HG03520 (cell line): ENCODE results near the gene LGALS7.
"Not testable (repeated sequence)": the region's sequence is repeated elsewhere in the genome, so short reads cannot be mapped to it uniquely, and the experiment has no call there.

Experiments
- ATAC-seq: cut with Tn5 transposase; IDR thresholded peaks from one replicate; pipeline ENCODE4 v1.9.1; 2021; ENCODE audit warnings: mild to moderate bottlenecking, moderate library complexity; ENCODE audit not compliant: unreplicated experiment

LGALS7 gene

GRCh38 chr19:38774181-38774950, 1.0 kb upstream of the LGALS7 start:
- no peak for ATAC-seq

GRCh38 chr19:38771569-38771968, 1.7 kb downstream of the LGALS7 start:
- ATAC-seq: not testable (repeated sequence)

- not testable (repeated sequence) for ATAC-seq
These were observed 2.4 kb downstream of the LGALS7 start for GRCh38 chr19:38770949-38771275.

- ATAC-seq: not testable (repeated sequence)
These were observed 2.9 kb downstream of the LGALS7 start for GRCh38 chr19:38770228-38770948.

- peak; percentile 67 for ATAC-seq
These were observed 3.6 kb downstream of the LGALS7 start for GRCh38 chr19:38769635-38770211.

GRCh38 chr19:38766276-38767047, 6.9 kb downstream of the LGALS7 start:
- ATAC-seq: no peak

GRCh38 chr19:38765214-38765613, 8.1 kb downstream of the LGALS7 start:
- ATAC-seq: no peak

- ATAC-seq: no peak
These were observed 9.5 kb downstream of the LGALS7 start for GRCh38 chr19:38763795-38764220.

- not testable (repeated sequence) for ATAC-seq
These were observed 11.4 kb downstream of the LGALS7 start for GRCh38 chr19:38761884-38762389.

GRCh38 chr19:38760805-38761517, 12.4 kb downstream of the LGALS7 start:
- ATAC-seq: not testable (repeated sequence)

GRCh38 chr19:38759590-38760003, 13.7 kb downstream of the LGALS7 start:
- no peak for ATAC-seq

GRCh38 chr19:38754196-38754595, 19.1 kb downstream of the LGALS7 start:
- ATAC-seq: not testable (repeated sequence)

- not testable (repeated sequence) for ATAC-seq
These were observed 19.5 kb downstream of the LGALS7 start for GRCh38 chr19:38753783-38754182.

- no peak for ATAC-seq
These were observed 28.0 kb downstream of the LGALS7 start for GRCh38 chr19:38745316-38745715.

GRCh38 chr19:38744874-38745273, 28.4 kb downstream of the LGALS7 start:
- no peak for ATAC-seq

- no peak for ATAC-seq
These were observed 29.0 kb downstream of the LGALS7 start, which contains the start of gene CAPN12 for GRCh38 chr19:38744298-38744681. TSS of gene CAPN12 (minus strand) at chr19:38744474. CDS start at chr19:38744165, 309 bp downstream.

GRCh38 chr19:38743394-38744297, 29.7 kb downstream of the LGALS7 start:
- ATAC-seq: no peak

GRCh38 chr19:38742906-38743305, 30.4 kb downstream of the LGALS7 start:
- ATAC-seq: no peak

- no peak for ATAC-seq
These were observed 31.0 kb downstream of the LGALS7 start for GRCh38 chr19:38742296-38742695.
